A673 (cell line): ENCODE measurements around the gene NPTX2.

Experiments
- CTCF ChIP-seq: fragments of 300-800, 200-600 bp; sonication (generic); conservative IDR thresholded peaks from 2 replicates; pipeline ENCODE4 v1.5.1; 2017; ENCODE audit warnings: low read depth, mild to moderate bottlenecking, antibody characterized with exemption, low read length, moderate library complexity, mixed read lengths
- EZH2 ChIP-seq: fragments of 200-600 bp; sonication (generic); IDR thresholded peaks from 2 replicates; pipeline ENCODE4 v1.6.1; 2017; ENCODE audit warnings: borderline replicate concordance, low read depth, mild to moderate bottlenecking, mixed read lengths, antibody characterized with exemption, low read length; ENCODE audit not compliant: poor library complexity, severe bottlenecking

GRCh38 chr7:98599886-98600285 lies 17.2 kb upstream of the NPTX2 start:
- TF ChIP-seq CTCF (no peak), EZH2 (no peak)
